GM19452 (cell line): ENCODE data around the gene CLEC14A.

ENCODE experiments used
- ATAC-seq: cut with Tn5 transposase; IDR thresholded peaks from one replicate; pipeline ENCODE4 v1.9.1; 2021; ENCODE audit not compliant: unreplicated experiment

CLEC14A gene

GRCh38 chr14:38206689-38207376, 49.1 kb downstream of the CLEC14A start:
- ATAC-seq, result no peak

GRCh38 chr14:38205949-38206665, 49.8 kb downstream of the CLEC14A start:
- ATAC-seq, result no peak

GRCh38 chr14:38205119-38205813, 50.6 kb downstream of the CLEC14A start:
- no peak for ATAC-seq

- no peak for ATAC-seq
Observed at GRCh38 chr14:38204719-38205115, 51.2 kb downstream of the CLEC14A start.
